Heart right ventricle (tissue), 16 donors: ENCODE data around the gene FNBP1. TPM values are rescaled to one million over a fixed set of nuclear protein-coding genes. Genes with fewer than 3 reads are reported as not detected.

Source experiments
- ATAC-seq, 8 donors: fragments of 200-7000 bp; cut with Tn5 transposase; one replicate each; pipeline ENCODE4 v1.9.1; 2020; ENCODE audit warnings: mild to moderate bottlenecking in 8 of 8, moderate library complexity in 8 of 8, moderate number of reproducible peaks in 1 of 8
- DNase-seq, 2 donors: peaks; one replicate each; pipeline ENCODE4 v3.0.0-alpha.2; 2020
- H3K27ac ChIP-seq, 10 donors: fragments of 200-600 bp; sonication (generic) in 2 of 10; one replicate each; pipeline versions ENCODE4 v1.5.0 to v1.8.0; 2020 to 2022; ENCODE audit warnings: mild to moderate bottlenecking in 3 of 10
- H3K27me3 ChIP-seq, 7 donors: fragments of 200-600 bp; one replicate each; pipeline ENCODE4 v1.8.0; 2021 to 2022; ENCODE audit warnings: mild to moderate bottlenecking in 2 of 7
- H3K36me3 ChIP-seq, 9 donors: fragments of 200-600 bp; sonication (generic) in 1 of 9; one replicate each; pipeline versions ENCODE4 v1.5.0 to v1.8.0; 2020 to 2022; ENCODE audit warnings: mild to moderate bottlenecking in 2 of 9
- H3K4me1 ChIP-seq, 9 donors: fragments of 200-600 bp; sonication (generic) in 1 of 9; one replicate each; pipeline versions ENCODE4 v1.5.0 to v1.8.0; 2020 to 2022; ENCODE audit warnings: mild to moderate bottlenecking in 4 of 9
- H3K4me3 ChIP-seq, 10 donors: fragments of 200-600 bp; sonication (generic) in 2 of 10; one replicate each; pipeline versions ENCODE4 v1.5.0 to v1.8.0; 2020 to 2022; ENCODE audit warnings: mild to moderate bottlenecking in 7 of 10, moderate library complexity in 2 of 10
- H3K9me3 ChIP-seq, 11 donors: fragments of 200-600 bp in 10 of 11; sonication (generic) in 2 of 11; one replicate each; pipeline versions ENCODE4 v1.5.0 to v1.8.0; 2013 to 2022; ENCODE audit warnings: mild to moderate bottlenecking in 2 of 11, control low read depth in 1 of 11, moderate library complexity in 1 of 11
- CTCF ChIP-seq, 9 donors: fragments of 200-600 bp; sonication (generic) in 2 of 9; IDR thresholded peaks; one replicate each; pipeline versions ENCODE4 v1.5.0 to v1.8.0; 2021 to 2022; ENCODE audit warnings: antibody characterized with exemption in 9 of 9, mild to moderate bottlenecking in 5 of 9, moderate library complexity in 1 of 9
- WGBS, 2 donors: extraction: QIAGEN DNeasy Blood & Tissue Kit; methylation state at CpG; one replicate each; pipeline ENCODE4 v1.1.7; 2013; ENCODE audit warnings: inconsistent platforms in 1 of 2; 5-methylcytosine and 5-hydroxymethylcytosine counted together
- intact Hi-C, 10 donors: fragments of 100-400 bp; cut with DNase I; formaldehyde crosslinking; loops; one replicate each; pipeline versions ENCODE4 v1.11.1 to v1.14.2; 2022
- polyA plus RNA-seq, 2 donors: library from polyadenylated mRNA; stranded (reverse); fragments of 200-250 nt; gene quantifications; one replicate each; pipeline ENCODE4 v1.2.3, GENCODE V29; 2013
- total RNA-seq, 10 donors: library from RNA; stranded (reverse); fragmentation: NEBNext Ultra II Directional in 3 of 10; extraction: Animal tissue kit (Norgen Biotek cat#: 25700) in 3 of 10; gene quantifications; one replicate each; pipeline versions ENCODE4 v1.2.1 to v1.2.4, GENCODE V29; 2021 to 2023
- donor health status: Arrhythmogenic right ventricular cardiomyopathy.
- donor health status: ischemic (EF 13 %, LVEDD 7.1; RV severe dilation, severe dysfunction).
- donor health status: healthy with polysubstance abuse.
- donor health status: DM: no; HTN: yes; CAD: no.
- donor health status: DM: no; HTN: no; CAD: no.
- donor health status: ischemic (EF 25% LVEDD 6.9; RV normal size, moderate dysfunction).
- donor health status: ischemic (EF 25% LVEDD 5.7; RV mildly dilated, moderate dysfunction).
- donor health status: healthy.
- donor health status: DM: yes; HTN: yes; CAD: no.
- donor health status: Ischemic cardiomyopathy.
- donor health status: ischemic (EF 35%, LVEDD 5.7; RV mildly dilated, moderate dysfunction).
- donor health status: nonischemic (EF 11% LVEDD 7.7; RV severe dilation, severe dysfunction).
- donor health status: DM: yes; HTN: yes; CAD: no.
- donor health status: PGD.
- donor health status: ischemic (EF 29% LVEDD 5.4; RV normal size, mild dysfunction).
- donor health status: nonischemic (EF 23%, LVEDD 6.1; RV moderate dilation, normal function).

Gene FNBP1
- total and polyA plus RNA-seq, 12 donors = 7.4 to 38.4 (median 22.2) TPM

GRCh38 chr9:130069048-130069447 lies 26.1 kb upstream of the FNBP1 start:
- Histone ChIP-seq H3K9me3 (no peaks in the 10 kb centered on the region), H3K27me3 (no peaks in the 10 kb centered on the region), H3K27ac (peak overlapping the region in 2 of 10 donors; percentile 48 to 86), H3K36me3 (peaks cover 0 to 7% (median 0%) of the 10 kb centered on the region in 9 donors), H3K4me3 (no peak overlapping the region), H3K4me1 (peaks cover 4 to 52% (median 18%) of the 10 kb centered on the region in 9 donors)
- WGBS, 2 donors = 70 to 81% methylated on average over 1 of the region's 1 CpG
- no peak for TF ChIP-seq CTCF (IDR thresholded peaks at IDR 0.05)
- intact Hi-C loops = no loop called here
- DNase-seq (no peak), ATAC-seq (no peak)

- H3K4me1 ChIP-seq = peaks cover 0 to 47% (median 2%) of the 10 kb centered on the region in 9 donors
- H3K9me3 ChIP-seq = no peaks in the 10 kb centered on the region
- 89 to 91% methylated on average over 4 of the region's 4 CpGs for WGBS, 2 donors
- no peak overlapping the region for H3K27ac ChIP-seq
- peaks cover 0 to 19% (median 0%) of the 10 kb centered on the region in 9 donors for H3K36me3 ChIP-seq
- no peak overlapping the region for H3K4me3 ChIP-seq
- H3K27me3 ChIP-seq = no peaks in the 10 kb centered on the region
- intact Hi-C loops = no loop called here
- no peak for TF ChIP-seq CTCF (IDR thresholded peaks at IDR 0.05)
- ATAC-seq (no peak), DNase-seq (no peak)
Observed at GRCh38 chr9:130064621-130065020, 21.6 kb upstream of the FNBP1 start.

- Histone ChIP-seq H3K9me3 (no peaks in the 10 kb centered on the region), H3K27me3 (no peaks in the 10 kb centered on the region), H3K4me3 (no peak overlapping the region), H3K4me1 (peaks cover 0 to 28% (median 2%) of the 10 kb centered on the region in 9 donors), H3K27ac (no peak overlapping the region), H3K36me3 (peaks cover 0 to 36% (median 0%) of the 10 kb centered on the region in 9 donors)
- TF ChIP-seq CTCF (IDR thresholded peaks at IDR 0.05) = no peak
- 74 to 83% methylated on average over 2 of the region's 2 CpGs for WGBS, 2 donors
- intact Hi-C loops = no loop called here
- no peak for ATAC-seq
- no peak for DNase-seq
Observed at GRCh38 chr9:130062750-130063149, 19.8 kb upstream of the FNBP1 start.

GRCh38 chr9:130060296-130060695 lies 17.3 kb upstream of the FNBP1 start:
- Histone ChIP-seq H3K4me1 (peaks cover 0 to 23% (median 6%) of the 10 kb centered on the region in 9 donors), H3K4me3 (no peak overlapping the region), H3K27me3 (no peaks in the 10 kb centered on the region), H3K27ac (no peak overlapping the region), H3K9me3 (no peaks in the 10 kb centered on the region), H3K36me3 (peaks cover 0 to 34% (median 0%) of the 10 kb centered on the region in 9 donors)
- no peak for ATAC-seq
- intact Hi-C loops = no loop called here
- WGBS, 2 donors = 80 to 82% methylated on average over 7 of the region's 7 CpGs
- no peak for DNase-seq
- no peak for TF ChIP-seq CTCF (IDR thresholded peaks at IDR 0.05)
